ENCODE data around the gene SH3RF3. TPM values are rescaled to one million over a fixed set of nuclear protein-coding genes. Genes with fewer than 3 reads are reported as not detected.

Gene SH3RF3
- total and polyA plus RNA-seq, 2 of the 13 experiments (the other 11 are each of a cell fraction or from before 2014, with no cell fraction given), result 0.04 TPM; not detected in 1

DNA sequence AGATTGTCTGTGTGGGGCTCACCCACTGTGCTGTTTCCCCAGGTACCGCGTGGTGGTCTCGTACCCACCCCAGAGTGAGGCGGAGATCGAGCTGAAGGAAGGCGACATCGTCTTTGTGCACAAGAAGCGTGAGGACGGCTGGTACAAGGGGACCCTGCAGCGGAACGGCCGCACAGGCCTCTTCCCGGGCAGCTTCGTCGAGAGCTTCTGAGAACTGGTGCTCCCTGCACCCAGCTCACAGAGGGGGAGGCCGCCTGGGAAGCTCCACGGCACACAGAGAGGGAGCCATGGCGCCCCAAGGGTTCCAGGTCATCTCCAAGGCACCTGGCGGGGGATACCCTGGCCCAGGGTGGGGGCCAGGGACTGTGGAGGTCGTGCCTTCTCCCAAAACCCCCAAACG, 372.5 kb downstream of the SH3RF3 start:
- no peak for FAIRE-seq
- no peak for ATAC-seq
- Histone ChIP-seq H3K4me3 (replicated peaks in 1 of 3; ENCODE audit: insufficient read depth in 1 of 3, low read depth in 2 of 3, low read length in 3 of 3) (no peak overlapping the region), H3K27me3 (ENCODE audit: control insufficient read depth in 1 of 2, insufficient read depth in 2 of 2, low read length in 2 of 2) (peaks cover 3 to 13% of the 10 kb centered on the region in 2 experiments; a peak in 2 of 5 replicates), H3K79me2 (ENCODE audit: insufficient read depth, low read length) (no peaks in the 10 kb centered on the region), H3K9me3 (ENCODE audit: low read length) (no peaks in the 10 kb centered on the region), H2AFZ (ENCODE audit: low read length) (no peak overlapping the region), H3K27ac (ENCODE audit: extremely low read length, insufficient read depth, low read length) (no peak overlapping the region), H3K9ac (ENCODE audit: insufficient read depth, low read depth, low read length) (no peak overlapping the region), H4K20me1 (ENCODE audit: insufficient read depth, low read length) (no peaks in the 10 kb centered on the region), H3K36me3 (replicated peaks in 1 of 2; ENCODE audit: control insufficient read depth in 1 of 2, insufficient read depth in 2 of 2, low read length in 2 of 2) (no peaks in the 10 kb centered on the region), H3K4me1 (ENCODE audit: insufficient read depth, low read length) (no peaks in the 10 kb centered on the region), H3K4me2 (ENCODE audit: low read depth, low read length) (no peak overlapping the region)
- 73% methylated on average over 11 of the region's 21 CpGs for WGBS (ENCODE audit: low lambda C conversion rate)
- intact Hi-C loops (cut with micrococcal nuclease; ENCODE audit: unreplicated experiment) (no loop called here), in situ Hi-C loops (cut with HindIII; ENCODE audit: extremely low pct_ligation_motif_present, low pct_unique_long_range_greater_than_20kb) (loop anchor here (5.0 kb wide), 1 partner anchor 374 kb away; the partner anchor contains the start of gene SH3RF3)
- ChIA-PET CTCF (ENCODE audit: low intra/inter-chr PET ratio, low total read pairs) (no interaction called here), POLR2A (no interaction called here)
- TF ChIP-seq MBNL3 (CRISPR knock-in tag; conservative IDR thresholded peaks at IDR 0.05) (no peak), ZEB1 (IDR thresholded peaks at IDR 0.05; ENCODE audit: insufficient replicate concordance, low read depth) (no peak), ZNF552 (CRISPR knock-in tag; IDR thresholded peaks at IDR 0.05; ENCODE audit: borderline replicate concordance) (no peak), TAF15 (IDR thresholded peaks at IDR 0.05; ENCODE audit: low read depth, low read length, poor library complexity, severe bottlenecking) (no peak), ZNF747 (CRISPR knock-in tag; IDR thresholded peaks at IDR 0.05; ENCODE audit: borderline replicate concordance) (no peak), ZNF282 (IDR thresholded peaks at IDR 0.05; ENCODE audit: partially characterized antibody) (no peak), YEATS4 (CRISPR knock-in tag; IDR thresholded peaks at IDR 0.05; ENCODE audit: borderline replicate concordance) (no peak), ZNF264 (CRISPR knock-in tag; IDR thresholded peaks at IDR 0.05) (no peak)
- TF ChIP-seq, protein P1, sequence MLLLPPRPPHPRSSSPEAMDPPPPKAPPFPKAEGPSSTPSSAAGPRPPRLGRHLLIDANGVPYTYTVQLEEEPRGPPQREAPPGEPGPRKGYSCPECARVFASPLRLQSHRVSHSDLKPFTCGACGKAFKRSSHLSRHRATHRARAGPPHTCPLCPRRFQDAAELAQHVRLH (CRISPR knock-in tag; IDR thresholded peaks at IDR 0.05; ENCODE audit: borderline replicate concordance, low read depth), result no peak
- TF ChIP-seq, protein P2, sequence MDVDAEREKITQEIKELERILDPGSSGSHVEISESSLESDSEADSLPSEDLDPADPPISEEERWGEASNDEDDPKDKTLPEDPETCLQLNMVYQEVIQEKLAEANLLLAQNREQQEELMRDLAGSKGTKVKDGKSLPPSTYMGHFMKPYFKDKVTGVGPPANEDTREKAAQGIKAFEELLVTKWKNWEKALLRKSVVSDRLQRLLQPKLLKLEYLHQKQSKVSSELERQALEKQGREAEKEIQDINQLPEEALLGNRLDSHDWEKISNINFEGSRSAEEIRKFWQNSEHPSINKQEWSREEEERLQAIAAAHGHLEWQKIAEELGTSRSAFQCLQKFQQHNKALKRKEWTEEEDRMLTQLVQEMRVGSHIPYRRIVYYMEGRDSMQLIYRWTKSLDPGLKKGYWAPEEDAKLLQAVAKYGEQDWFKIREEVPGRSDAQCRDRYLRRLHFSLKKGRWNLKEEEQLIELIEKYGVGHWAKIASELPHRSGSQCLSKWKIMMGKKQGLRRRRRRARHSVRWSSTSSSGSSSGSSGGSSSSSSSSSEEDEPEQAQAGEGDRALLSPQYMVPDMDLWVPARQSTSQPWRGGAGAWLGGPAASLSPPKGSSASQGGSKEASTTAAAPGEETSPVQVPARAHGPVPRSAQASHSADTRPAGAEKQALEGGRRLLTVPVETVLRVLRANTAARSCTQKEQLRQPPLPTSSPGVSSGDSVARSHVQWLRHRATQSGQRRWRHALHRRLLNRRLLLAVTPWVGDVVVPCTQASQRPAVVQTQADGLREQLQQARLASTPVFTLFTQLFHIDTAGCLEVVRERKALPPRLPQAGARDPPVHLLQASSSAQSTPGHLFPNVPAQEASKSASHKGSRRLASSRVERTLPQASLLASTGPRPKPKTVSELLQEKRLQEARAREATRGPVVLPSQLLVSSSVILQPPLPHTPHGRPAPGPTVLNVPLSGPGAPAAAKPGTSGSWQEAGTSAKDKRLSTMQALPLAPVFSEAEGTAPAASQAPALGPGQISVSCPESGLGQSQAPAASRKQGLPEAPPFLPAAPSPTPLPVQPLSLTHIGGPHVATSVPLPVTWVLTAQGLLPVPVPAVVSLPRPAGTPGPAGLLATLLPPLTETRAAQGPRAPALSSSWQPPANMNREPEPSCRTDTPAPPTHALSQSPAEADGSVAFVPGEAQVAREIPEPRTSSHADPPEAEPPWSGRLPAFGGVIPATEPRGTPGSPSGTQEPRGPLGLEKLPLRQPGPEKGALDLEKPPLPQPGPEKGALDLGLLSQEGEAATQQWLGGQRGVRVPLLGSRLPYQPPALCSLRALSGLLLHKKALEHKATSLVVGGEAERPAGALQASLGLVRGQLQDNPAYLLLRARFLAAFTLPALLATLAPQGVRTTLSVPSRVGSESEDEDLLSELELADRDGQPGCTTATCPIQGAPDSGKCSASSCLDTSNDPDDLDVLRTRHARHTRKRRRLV (CRISPR knock-in tag; IDR thresholded peaks at IDR 0.05), result no peak
- no peak for DNase-seq (ENCODE audit: low spot score)
- BruUV-seq (replicated peaks), result no TSS peak
